A673 (cell line): ENCODE data around the gene HAUS7. TPM values are rescaled to one million over a fixed set of nuclear protein-coding genes. Genes with fewer than 3 reads are reported as not detected.

Experiments
- BruUV-seq: library from RNA; stranded (reverse); fragments of 400-500 nt; replicated peaks from 2 replicates; lab custom pipeline; 2021; lab: Mats Ljungman, UMichigan
- CTCF ChIA-PET: fragments of 300-600 bp; sonication (Branson Sonifier 250); formaldehyde crosslinking; loops from one replicate; lab custom pipeline; 2022; ENCODE audit warnings: antibody characterized with exemption; lab: Charles Lee
- POLR2A ChIA-PET: fragments of 300-600 bp; sonication (Branson Sonifier 250); formaldehyde crosslinking; loops from one replicate; lab custom pipeline; 2022; ENCODE audit warnings: antibody characterized with exemption; ENCODE audit not compliant: low non-redundant PET; lab: Charles Lee
- DNase-seq: peaks from one replicate; pipeline ENCODE4 v3.0.0-alpha.2; 2015; ENCODE audit warnings: low spot score
- H3K27ac ChIP-seq: fragments of 200-600 bp; sonication (generic); 2 replicates; pipeline ENCODE4 v1.5.1; 2016; ENCODE audit warnings: mixed run types, low read depth, mild to moderate bottlenecking, mixed read lengths, antibody characterized with exemption, low read length; ENCODE audit not compliant: poor library complexity, severe bottlenecking
- H3K27me3 ChIP-seq: fragments of 200-600 bp; sonication (generic); replicated peaks from 2 replicates; pipeline ENCODE4 v1.6.1; 2017; ENCODE audit warnings: mixed run types, low read depth, mild to moderate bottlenecking, mixed read lengths, antibody characterized with exemption, low read length; ENCODE audit not compliant: insufficient read depth, poor library complexity
- H3K36me3 ChIP-seq: fragments of 200-600 bp; sonication (generic); 2 replicates; pipeline ENCODE4 v1.6.1; 2016; ENCODE audit warnings: mixed run types, mild to moderate bottlenecking, mixed read lengths, antibody characterized with exemption, low read length; ENCODE audit not compliant: insufficient read depth, poor library complexity, severe bottlenecking
- H3K4me1 ChIP-seq: fragments of 200-600 bp; sonication (generic); 2 replicates; pipeline ENCODE4 v1.6.1; 2017; ENCODE audit warnings: mixed run types, mild to moderate bottlenecking, mixed read lengths, antibody characterized with exemption, low read length; ENCODE audit not compliant: insufficient read depth, poor library complexity, severe bottlenecking
- H3K4me3 ChIP-seq: fragments of 200-600 bp; sonication (generic); 2 replicates; pipeline ENCODE4 v1.5.1; 2016; ENCODE audit warnings: low read depth, mixed run types, mild to moderate bottlenecking, mixed read lengths, low read length; ENCODE audit not compliant: poor library complexity, severe bottlenecking
- H3K9me3 ChIP-seq: fragments of 200-600 bp; sonication (generic); 2 replicates; pipeline ENCODE4 v1.6.1; 2016; ENCODE audit warnings: mixed run types, low read depth, mild to moderate bottlenecking, mixed read lengths, antibody characterized with exemption, low read length; ENCODE audit not compliant: poor library complexity, severe bottlenecking
- CTCF ChIP-seq: fragments of 300-800, 200-600 bp; sonication (generic); conservative IDR thresholded peaks from 2 replicates; pipeline ENCODE4 v1.5.1; 2017; ENCODE audit warnings: low read depth, mild to moderate bottlenecking, antibody characterized with exemption, low read length, moderate library complexity, mixed read lengths
- EZH2 ChIP-seq: fragments of 200-600 bp; sonication (generic); IDR thresholded peaks from 2 replicates; pipeline ENCODE4 v1.6.1; 2017; ENCODE audit warnings: borderline replicate concordance, low read depth, mild to moderate bottlenecking, mixed read lengths, antibody characterized with exemption, low read length; ENCODE audit not compliant: poor library complexity, severe bottlenecking
- intact Hi-C: fragments of 100-400 bp; cut with micrococcal nuclease; formaldehyde crosslinking; loops from one replicate; pipeline ENCODE4 v1.10.0; 2022; ENCODE audit not compliant: unreplicated experiment
- total RNA-seq: library from RNA; stranded (reverse); gene quantifications from 2 replicates; pipeline ENCODE4 v1.2.3, GENCODE V29; 2021

Gene HAUS7
- total RNA-seq, 1 experiment from 2014 or later, result 75.3 TPM

- peaks cover 14% of the 10 kb centered on the region for H3K27me3 ChIP-seq
- TF ChIP-seq EZH2 (no peak), CTCF (no peak)
Observed at GRCh38 chrX:153517946-153518834, 47.8 kb upstream of the HAUS7 start.

GRCh38 chrX:153517423-153517822, 47.0 kb upstream of the HAUS7 start, which contains the start of gene ATP2B3:
Gene ATP2B3, plus strand, starts transcription at chrX:153517642. Its CDS starts 18,606 bp downstream, at chrX:153536248.
- Histone ChIP-seq H3K27me3 (peaks cover 14% of the 10 kb centered on the region), H3K36me3 (no peaks in the 10 kb centered on the region), H3K9me3 (no peaks in the 10 kb centered on the region), H3K27ac (no peak within 1 kb of the TSS), H3K4me3 (peak within 1 kb of the TSS; percentile 24), H3K4me1 (peaks cover 10% of the 10 kb centered on the region)
- intact Hi-C loops, result no loop called here
- DNase-seq, result no peak
- CTCF ChIA-PET, result interaction anchor here (0.6 kb wide), 1 partner anchor 10 kb away, joined by 3 read pairs; no protein-coding TSS in a partner anchor
- TF ChIP-seq EZH2, result no peak
- TF ChIP-seq CTCF, result no peak
- POLR2A ChIA-PET, result no interaction called here
- BruUV-seq, result no TSS peak

More at GRCh38 chrX:153517946-153518834, 47.8 kb upstream of the HAUS7 start:
- Histone ChIP-seq H3K27ac (no peak overlapping the region), H3K4me3 (peak overlapping the region; percentile 24), H3K36me3 (no peaks in the 10 kb centered on the region), H3K9me3 (no peaks in the 10 kb centered on the region), H3K4me1 (peaks cover 10% of the 10 kb centered on the region)
- ChIA-PET CTCF (no interaction called here), POLR2A (no interaction called here)
- DNase-seq, result no peak
- BruUV-seq, result no TSS peak
- intact Hi-C loops, result no loop called here

- no TSS peak for BruUV-seq
- CTCF ChIA-PET, result interaction anchor here (0.9 kb wide), 1 partner anchor 23 kb away, joined by 3 read pairs; no protein-coding TSS in a partner anchor
- TF ChIP-seq EZH2, result no peak
- no peak for TF ChIP-seq CTCF
- POLR2A ChIA-PET, result no interaction called here
- no peak overlapping the region for H3K4me3 ChIP-seq
- H3K4me1 ChIP-seq, result peaks cover 4% of the 10 kb centered on the region
- intact Hi-C loops, result no loop called here
- H3K27ac ChIP-seq, result no peak overlapping the region
- no peaks in the 10 kb centered on the region for H3K9me3 ChIP-seq
- H3K27me3 ChIP-seq, result peaks cover 14% of the 10 kb centered on the region
- no peaks in the 10 kb centered on the region for H3K36me3 ChIP-seq
- no peak for DNase-seq
Observed at GRCh38 chrX:153516073-153516472, 45.7 kb upstream of the HAUS7 start.
